ENCODE measurements around the gene CHD8. TPM values are rescaled to one million over a fixed set of nuclear protein-coding genes. Genes with fewer than 3 reads are reported as not detected.
"Not testable (repeated sequence)": the region's sequence is repeated elsewhere in the genome, so short reads cannot be mapped to it uniquely, and the experiment has no call there.

Gene CHD8
- total RNA-seq, 1 experiment from 2014 or later: 133 TPM

DNA sequence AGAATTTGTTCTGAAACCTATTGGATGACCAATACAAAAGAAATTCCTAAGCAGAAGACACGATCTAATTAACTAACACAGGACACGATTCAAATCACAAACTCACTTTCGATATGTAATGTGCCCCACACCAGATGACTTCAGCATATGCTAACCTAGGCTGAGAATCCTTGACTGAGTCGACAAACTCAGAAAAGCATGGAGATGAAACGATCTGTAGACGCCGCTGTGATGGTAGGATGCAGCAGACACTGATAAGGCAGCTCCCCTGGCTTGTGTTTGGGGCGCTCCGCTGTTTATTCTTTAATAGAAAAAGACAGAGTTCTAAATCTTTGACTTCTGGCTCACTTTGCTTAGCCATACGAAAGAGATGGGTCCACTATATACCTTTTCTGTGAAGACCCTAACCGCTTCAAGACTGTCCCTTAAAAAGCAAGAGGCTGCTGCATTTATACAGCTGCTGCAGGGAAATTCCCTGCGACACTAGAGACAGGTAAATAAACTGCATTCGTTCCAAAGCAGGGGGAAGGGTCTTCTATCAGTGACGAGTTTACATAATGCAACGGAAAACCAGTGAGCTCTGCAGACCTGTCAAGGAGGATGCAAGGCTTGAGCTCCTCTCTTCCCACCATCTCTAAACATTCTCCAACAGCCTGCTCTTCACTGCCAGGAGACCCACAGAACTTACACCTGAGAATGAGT is 929 bp downstream of the CHD8 start:
- DNase-seq (ENCODE audit: low spot score) (no peak), ATAC-seq (no peak)
- peaks cover 27% of the 10 kb centered on the region for H3K4me1 Mint-ChIP-seq
- ChIA-PET POLR2A (interaction anchor here (0.5 to 2.2 kb wide), 8 partner anchors 10 to 114 kb away, joined by 3 to 41 read pairs (median 4); partner anchors contain the start of genes RAB2B, SALL2, SUPT16H and TOX4), CTCF (interaction anchor here (1.0 to 2.8 kb wide), 6 partner anchors 13 to 268 kb away, joined by 3 to 37 read pairs (median 6); partner anchors contain the start of gene METTL3)
- peaks cover 18% of the 10 kb centered on the region for H3K36me3 Mint-ChIP-seq
- peak overlapping the region; percentile 94 for H3K4me3 Mint-ChIP-seq
- TF ChIP-seq, protein P1, sequence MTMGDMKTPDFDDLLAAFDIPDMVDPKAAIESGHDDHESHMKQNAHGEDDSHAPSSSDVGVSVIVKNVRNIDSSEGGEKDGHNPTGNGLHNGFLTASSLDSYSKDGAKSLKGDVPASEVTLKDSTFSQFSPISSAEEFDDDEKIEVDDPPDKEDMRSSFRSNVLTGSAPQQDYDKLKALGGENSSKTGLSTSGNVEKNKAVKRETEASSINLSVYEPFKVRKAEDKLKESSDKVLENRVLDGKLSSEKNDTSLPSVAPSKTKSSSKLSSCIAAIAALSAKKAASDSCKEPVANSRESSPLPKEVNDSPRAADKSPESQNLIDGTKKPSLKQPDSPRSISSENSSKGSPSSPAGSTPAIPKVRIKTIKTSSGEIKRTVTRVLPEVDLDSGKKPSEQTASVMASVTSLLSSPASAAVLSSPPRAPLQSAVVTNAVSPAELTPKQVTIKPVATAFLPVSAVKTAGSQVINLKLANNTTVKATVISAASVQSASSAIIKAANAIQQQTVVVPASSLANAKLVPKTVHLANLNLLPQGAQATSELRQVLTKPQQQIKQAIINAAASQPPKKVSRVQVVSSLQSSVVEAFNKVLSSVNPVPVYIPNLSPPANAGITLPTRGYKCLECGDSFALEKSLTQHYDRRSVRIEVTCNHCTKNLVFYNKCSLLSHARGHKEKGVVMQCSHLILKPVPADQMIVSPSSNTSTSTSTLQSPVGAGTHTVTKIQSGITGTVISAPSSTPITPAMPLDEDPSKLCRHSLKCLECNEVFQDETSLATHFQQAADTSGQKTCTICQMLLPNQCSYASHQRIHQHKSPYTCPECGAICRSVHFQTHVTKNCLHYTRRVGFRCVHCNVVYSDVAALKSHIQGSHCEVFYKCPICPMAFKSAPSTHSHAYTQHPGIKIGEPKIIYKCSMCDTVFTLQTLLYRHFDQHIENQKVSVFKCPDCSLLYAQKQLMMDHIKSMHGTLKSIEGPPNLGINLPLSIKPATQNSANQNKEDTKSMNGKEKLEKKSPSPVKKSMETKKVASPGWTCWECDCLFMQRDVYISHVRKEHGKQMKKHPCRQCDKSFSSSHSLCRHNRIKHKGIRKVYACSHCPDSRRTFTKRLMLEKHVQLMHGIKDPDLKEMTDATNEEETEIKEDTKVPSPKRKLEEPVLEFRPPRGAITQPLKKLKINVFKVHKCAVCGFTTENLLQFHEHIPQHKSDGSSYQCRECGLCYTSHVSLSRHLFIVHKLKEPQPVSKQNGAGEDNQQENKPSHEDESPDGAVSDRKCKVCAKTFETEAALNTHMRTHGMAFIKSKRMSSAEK (CRISPR knock-in tag; IDR thresholded peaks at IDR 0.05; ENCODE audit: borderline replicate concordance): no peak
- H3K27ac Mint-ChIP-seq: peak overlapping the region; percentile 69
- H3K27me3 Mint-ChIP-seq (ENCODE audit: low read depth): no peaks in the 10 kb centered on the region
- no peaks in the 10 kb centered on the region for H3K9me3 Mint-ChIP-seq

DNA sequence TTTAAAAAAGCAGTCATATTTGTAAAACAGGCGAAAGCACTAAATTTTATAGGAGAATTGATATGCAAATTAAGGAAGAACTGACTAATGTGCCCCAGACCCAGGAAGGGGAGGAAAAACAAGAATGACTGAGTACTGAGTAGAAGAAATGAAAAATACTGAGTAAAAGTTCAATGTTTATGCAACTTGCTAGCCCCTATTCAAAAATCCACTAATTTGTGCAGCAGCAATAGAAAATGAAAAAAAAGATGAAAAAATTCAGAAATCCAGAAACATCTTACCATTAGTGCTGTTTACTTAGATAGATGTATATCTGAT is 6.1 kb downstream of the CHD8 start:
- Mint-ChIP-seq H3K4me3 (no peak overlapping the region), H3K27me3 (ENCODE audit: low read depth) (no peaks in the 10 kb centered on the region), H3K4me1 (peaks cover 28% of the 10 kb centered on the region), H3K27ac (0 out of 2 replicates have a peak overlapping the region, but pooled peaks have one; percentile 65), H3K9me3 (peaks cover 3% of the 10 kb centered on the region; the same call in 1 of the 2 replicates), H3K36me3 (peaks cover 30% of the 10 kb centered on the region)
- CTCF ChIA-PET: interaction anchor here (1.1 kb wide), 1 partner anchor 12 kb away, joined by 6 read pairs; no protein-coding TSS in a partner anchor
- ATAC-seq (no peak), DNase-seq (ENCODE audit: low spot score) (no peak)
- TF ChIP-seq SMAD4 (CRISPR knock-in tag; IDR thresholded peaks at IDR 0.05): no peak
- POLR2A ChIA-PET: interaction anchor here (2.5 kb wide), 1 partner anchor 12 kb away, joined by 6 read pairs; no protein-coding TSS in a partner anchor

DNA sequence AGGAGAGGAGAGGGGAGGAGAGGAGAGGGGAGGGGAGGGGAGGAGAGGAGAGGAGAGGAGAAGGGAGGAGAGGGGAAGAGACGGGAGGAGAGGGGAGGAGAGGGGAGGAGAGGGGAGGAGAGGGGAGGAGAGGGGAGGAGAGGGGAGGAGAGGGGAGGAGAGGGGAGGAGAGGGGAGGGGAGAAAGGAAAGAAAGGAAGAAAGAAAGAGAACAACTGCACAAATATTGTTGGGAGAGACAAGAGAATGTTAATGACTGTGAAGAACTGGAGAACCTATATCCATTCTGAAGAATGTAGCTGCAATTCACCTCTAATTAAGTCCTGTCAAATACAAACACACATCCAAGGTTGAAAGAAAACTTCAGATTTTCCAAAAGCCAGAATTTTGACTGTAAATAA is 13.3 kb downstream of the CHD8 start:
- H3K27me3 Mint-ChIP-seq (ENCODE audit: low read depth); H3K27ac Mint-ChIP-seq; H3K36me3 Mint-ChIP-seq; ATAC-seq; POLR2A ChIA-PET; H3K4me3 Mint-ChIP-seq; H3K9me3 Mint-ChIP-seq; DNase-seq (ENCODE audit: low spot score): not testable (repeated sequence)
- CTCF ChIA-PET: interaction anchor here (2.1 kb wide), 1 partner anchor 13 kb away, joined by 7 read pairs; the partner anchor contains the start of gene CHD8
- peaks cover 18% of the 10 kb centered on the region for H3K4me1 Mint-ChIP-seq

DNA sequence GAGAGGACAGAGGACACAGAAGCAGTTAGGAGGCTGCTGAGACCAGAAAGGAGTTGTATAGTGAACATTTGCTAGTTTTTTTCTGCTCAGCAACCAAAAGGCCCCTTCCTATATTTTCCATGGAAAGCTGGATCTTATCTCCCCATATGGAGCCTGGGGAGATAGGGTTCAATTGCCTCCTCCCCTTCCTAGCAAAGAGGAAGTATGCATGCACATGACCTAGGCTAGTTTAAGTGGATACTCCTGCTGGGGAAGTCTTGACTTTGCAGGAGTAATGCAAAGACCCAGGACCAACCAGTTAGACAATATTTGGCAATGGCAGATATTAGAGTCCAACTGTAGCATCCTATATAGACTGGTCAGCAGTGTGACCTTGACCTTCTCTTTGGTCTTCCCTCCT is 15.1 kb downstream of the CHD8 start:
- ChIA-PET POLR2A (no interaction called here), CTCF (interaction anchor here (2.1 kb wide), 1 partner anchor 15 kb away, joined by 7 read pairs; the partner anchor contains the start of gene CHD8)
- Mint-ChIP-seq H3K36me3 (peaks cover 2% of the 10 kb centered on the region; the same call in 1 of the 2 replicates), H3K4me3 (no peak overlapping the region), H3K9me3 (no peaks in the 10 kb centered on the region), H3K4me1 (peaks cover 23% of the 10 kb centered on the region), H3K27me3 (ENCODE audit: low read depth) (no peaks in the 10 kb centered on the region), H3K27ac (peak overlapping the region; percentile 73; the same call in 1 of the 2 replicates)
- ATAC-seq: no peak
- DNase-seq (ENCODE audit: low spot score): no peak
- TF ChIP-seq, protein P2, sequence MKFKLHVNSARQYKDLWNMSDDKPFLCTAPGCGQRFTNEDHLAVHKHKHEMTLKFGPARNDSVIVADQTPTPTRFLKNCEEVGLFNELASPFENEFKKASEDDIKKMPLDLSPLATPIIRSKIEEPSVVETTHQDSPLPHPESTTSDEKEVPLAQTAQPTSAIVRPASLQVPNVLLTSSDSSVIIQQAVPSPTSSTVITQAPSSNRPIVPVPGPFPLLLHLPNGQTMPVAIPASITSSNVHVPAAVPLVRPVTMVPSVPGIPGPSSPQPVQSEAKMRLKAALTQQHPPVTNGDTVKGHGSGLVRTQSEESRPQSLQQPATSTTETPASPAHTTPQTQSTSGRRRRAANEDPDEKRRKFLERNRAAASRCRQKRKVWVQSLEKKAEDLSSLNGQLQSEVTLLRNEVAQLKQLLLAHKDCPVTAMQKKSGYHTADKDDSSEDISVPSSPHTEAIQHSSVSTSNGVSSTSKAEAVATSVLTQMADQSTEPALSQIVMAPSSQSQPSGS (CRISPR knock-in tag; IDR thresholded peaks at IDR 0.05; ENCODE audit: borderline replicate concordance, low read depth): no peak
- TF ChIP-seq, protein P3, sequence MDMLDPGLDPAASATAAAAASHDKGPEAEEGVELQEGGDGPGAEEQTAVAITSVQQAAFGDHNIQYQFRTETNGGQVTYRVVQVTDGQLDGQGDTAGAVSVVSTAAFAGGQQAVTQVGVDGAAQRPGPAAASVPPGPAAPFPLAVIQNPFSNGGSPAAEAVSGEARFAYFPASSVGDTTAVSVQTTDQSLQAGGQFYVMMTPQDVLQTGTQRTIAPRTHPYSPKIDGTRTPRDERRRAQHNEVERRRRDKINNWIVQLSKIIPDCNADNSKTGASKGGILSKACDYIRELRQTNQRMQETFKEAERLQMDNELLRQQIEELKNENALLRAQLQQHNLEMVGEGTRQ (CRISPR knock-in tag; IDR thresholded peaks at IDR 0.05): no peak
- TF ChIP-seq MYBL2 (CRISPR knock-in tag; IDR thresholded peaks at IDR 0.05) (no peak), CREB1 (CRISPR knock-in tag; IDR thresholded peaks at IDR 0.05) (no peak), IRF2 (CRISPR knock-in tag; IDR thresholded peaks at IDR 0.05; ENCODE audit: borderline replicate concordance, low read depth) (no peak), ELF4 (CRISPR knock-in tag; IDR thresholded peaks at IDR 0.05; ENCODE audit: low read depth) (no peak), SMAD4 (CRISPR knock-in tag; IDR thresholded peaks at IDR 0.05) (no peak), SP1 (CRISPR knock-in tag; conservative IDR thresholded peaks at IDR 0.05) (no peak)
- TF ChIP-seq, protein P4, sequence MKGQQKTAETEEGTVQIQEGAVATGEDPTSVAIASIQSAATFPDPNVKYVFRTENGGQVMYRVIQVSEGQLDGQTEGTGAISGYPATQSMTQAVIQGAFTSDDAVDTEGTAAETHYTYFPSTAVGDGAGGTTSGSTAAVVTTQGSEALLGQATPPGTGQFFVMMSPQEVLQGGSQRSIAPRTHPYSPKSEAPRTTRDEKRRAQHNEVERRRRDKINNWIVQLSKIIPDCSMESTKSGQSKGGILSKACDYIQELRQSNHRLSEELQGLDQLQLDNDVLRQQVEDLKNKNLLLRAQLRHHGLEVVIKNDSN (CRISPR knock-in tag; IDR thresholded peaks at IDR 0.05): no peak
- TF ChIP-seq, protein P5, sequence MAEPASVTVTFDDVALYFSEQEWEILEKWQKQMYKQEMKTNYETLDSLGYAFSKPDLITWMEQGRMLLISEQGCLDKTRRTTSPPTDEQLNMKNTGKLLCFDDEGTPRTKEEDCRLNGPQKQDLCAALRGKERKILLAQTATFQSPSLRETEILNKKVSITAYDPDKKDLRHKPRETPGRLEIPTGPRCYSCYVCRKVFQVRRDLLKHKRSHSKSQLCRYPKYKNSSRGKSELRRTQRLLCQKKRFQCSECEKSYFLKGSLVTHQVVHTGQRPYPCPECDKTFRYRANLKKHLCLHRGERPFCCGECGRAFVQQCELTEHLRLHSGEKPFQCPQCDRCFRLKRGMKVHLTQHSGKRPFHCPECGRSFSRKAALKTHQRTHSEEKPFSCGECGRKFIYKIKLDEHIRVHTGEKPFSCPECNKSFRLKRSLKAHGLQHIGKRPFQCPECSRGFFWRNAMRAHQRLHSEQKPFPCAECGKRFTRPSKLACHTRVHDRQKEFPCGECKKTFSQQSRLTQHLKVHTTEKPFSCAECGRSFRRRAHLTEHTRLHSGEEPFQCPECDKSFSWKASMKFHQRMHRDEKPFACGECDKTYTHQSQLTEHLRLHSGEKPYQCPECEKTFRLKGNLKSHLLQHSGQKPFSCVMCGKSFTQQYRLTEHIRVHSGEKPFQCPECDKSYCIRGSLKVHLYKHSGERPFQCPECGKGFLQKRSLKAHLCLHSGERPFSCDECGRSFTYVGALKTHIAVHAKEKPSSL (CRISPR knock-in tag; conservative IDR thresholded peaks at IDR 0.05): no peak
- TF ChIP-seq, protein P6, sequence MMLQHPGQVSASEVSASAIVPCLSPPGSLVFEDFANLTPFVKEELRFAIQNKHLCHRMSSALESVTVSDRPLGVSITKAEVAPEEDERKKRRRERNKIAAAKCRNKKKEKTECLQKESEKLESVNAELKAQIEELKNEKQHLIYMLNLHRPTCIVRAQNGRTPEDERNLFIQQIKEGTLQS (CRISPR knock-in tag; conservative IDR thresholded peaks at IDR 0.05): no peak
- TF ChIP-seq, protein P7, sequence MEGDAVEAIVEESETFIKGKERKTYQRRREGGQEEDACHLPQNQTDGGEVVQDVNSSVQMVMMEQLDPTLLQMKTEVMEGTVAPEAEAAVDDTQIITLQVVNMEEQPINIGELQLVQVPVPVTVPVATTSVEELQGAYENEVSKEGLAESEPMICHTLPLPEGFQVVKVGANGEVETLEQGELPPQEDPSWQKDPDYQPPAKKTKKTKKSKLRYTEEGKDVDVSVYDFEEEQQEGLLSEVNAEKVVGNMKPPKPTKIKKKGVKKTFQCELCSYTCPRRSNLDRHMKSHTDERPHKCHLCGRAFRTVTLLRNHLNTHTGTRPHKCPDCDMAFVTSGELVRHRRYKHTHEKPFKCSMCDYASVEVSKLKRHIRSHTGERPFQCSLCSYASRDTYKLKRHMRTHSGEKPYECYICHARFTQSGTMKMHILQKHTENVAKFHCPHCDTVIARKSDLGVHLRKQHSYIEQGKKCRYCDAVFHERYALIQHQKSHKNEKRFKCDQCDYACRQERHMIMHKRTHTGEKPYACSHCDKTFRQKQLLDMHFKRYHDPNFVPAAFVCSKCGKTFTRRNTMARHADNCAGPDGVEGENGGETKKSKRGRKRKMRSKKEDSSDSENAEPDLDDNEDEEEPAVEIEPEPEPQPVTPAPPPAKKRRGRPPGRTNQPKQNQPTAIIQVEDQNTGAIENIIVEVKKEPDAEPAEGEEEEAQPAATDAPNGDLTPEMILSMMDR (IDR thresholded peaks at IDR 0.05): no peak
- TF ChIP-seq, protein P8, sequence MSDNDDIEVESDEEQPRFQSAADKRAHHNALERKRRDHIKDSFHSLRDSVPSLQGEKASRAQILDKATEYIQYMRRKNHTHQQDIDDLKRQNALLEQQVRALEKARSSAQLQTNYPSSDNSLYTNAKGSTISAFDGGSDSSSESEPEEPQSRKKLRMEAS (CRISPR knock-in tag; IDR thresholded peaks at IDR 0.05): no peak
